ENCODE data around the gene BCAP31.

DNA sequence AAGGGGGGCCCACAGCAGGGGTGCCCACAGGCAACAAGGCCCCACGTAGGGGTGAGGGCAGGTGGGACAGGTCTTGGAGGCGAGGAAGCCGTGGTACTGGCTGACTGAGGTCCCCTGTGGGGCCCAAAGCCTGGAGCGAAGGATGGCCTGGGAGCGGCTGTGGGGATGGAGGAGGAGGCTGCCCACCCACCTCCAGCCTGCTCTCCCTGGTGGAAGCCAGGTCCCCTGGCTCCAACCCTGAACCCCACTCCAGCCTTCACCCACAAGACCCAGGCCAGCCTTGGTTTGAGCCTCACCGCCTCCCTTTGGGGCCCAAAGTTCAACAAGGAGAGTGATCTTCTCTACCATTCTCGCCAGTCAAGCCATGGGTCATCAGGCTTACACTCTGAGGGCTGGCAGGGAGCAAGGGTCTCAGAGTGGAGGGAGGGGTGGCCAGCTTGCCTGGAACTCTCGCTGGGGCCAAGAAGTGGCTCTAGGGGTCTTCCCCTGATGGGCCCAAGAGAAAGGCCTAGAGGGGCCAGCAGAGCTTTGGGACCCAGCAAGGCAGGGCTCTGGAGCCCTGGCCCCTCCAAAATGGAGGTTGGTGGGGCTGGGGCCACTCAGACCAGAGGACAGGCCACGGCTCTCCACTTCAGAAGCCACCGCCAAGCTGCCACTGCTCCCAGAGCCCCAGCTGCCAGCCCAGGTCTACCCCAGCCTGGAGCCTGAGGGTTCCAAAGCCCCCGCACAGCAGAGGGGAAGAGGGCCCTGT lies 55.6 kb downstream of the BCAP31 start:
- TF ChIP-seq, protein P1, sequence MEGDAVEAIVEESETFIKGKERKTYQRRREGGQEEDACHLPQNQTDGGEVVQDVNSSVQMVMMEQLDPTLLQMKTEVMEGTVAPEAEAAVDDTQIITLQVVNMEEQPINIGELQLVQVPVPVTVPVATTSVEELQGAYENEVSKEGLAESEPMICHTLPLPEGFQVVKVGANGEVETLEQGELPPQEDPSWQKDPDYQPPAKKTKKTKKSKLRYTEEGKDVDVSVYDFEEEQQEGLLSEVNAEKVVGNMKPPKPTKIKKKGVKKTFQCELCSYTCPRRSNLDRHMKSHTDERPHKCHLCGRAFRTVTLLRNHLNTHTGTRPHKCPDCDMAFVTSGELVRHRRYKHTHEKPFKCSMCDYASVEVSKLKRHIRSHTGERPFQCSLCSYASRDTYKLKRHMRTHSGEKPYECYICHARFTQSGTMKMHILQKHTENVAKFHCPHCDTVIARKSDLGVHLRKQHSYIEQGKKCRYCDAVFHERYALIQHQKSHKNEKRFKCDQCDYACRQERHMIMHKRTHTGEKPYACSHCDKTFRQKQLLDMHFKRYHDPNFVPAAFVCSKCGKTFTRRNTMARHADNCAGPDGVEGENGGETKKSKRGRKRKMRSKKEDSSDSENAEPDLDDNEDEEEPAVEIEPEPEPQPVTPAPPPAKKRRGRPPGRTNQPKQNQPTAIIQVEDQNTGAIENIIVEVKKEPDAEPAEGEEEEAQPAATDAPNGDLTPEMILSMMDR (IDR thresholded peaks at IDR 0.05): no peak
- no peak for TF ChIP-seq POLR2A (IDR thresholded peaks at IDR 0.05)
- TF ChIP-seq POLR2AphosphoS5 (IDR thresholded peaks at IDR 0.05): no peak
- TF ChIP-seq EP300 (IDR thresholded peaks at IDR 0.05; ENCODE audit: low read depth): no peak

All from transverse colon (tissue), 4 donors.